Endodermal cell (in vitro differentiated cells): ENCODE data around the gene AGPAT3. TPM values are rescaled to one million over a fixed set of nuclear protein-coding genes. Genes with fewer than 3 reads are reported as not detected.

Source experiments
- DNase-seq: peaks from one replicate; pipeline ENCODE4 v3.0.0-alpha.2; 2017
- H3K27ac ChIP-seq: 2 replicates; pipeline ENCODE4 v1.5.1; 2013; ENCODE audit warnings: mild to moderate bottlenecking, low read depth, low read length, moderate library complexity
- H3K27me3 ChIP-seq: 2 replicates; pipeline ENCODE4 v1.6.1; 2013; ENCODE audit warnings: mild to moderate bottlenecking, low read length, moderate library complexity; ENCODE audit not compliant: insufficient read depth, control insufficient read depth, poor library complexity, severe bottlenecking
- H3K36me3 ChIP-seq: 2 replicates; pipeline ENCODE4 v1.7.0; 2013; ENCODE audit warnings: mild to moderate bottlenecking, low read length, moderate library complexity; ENCODE audit not compliant: control insufficient read depth, insufficient read depth
- H3K4me1 ChIP-seq: one replicate; pipeline ENCODE4 v1.7.0; 2013; ENCODE audit warnings: low read length; ENCODE audit not compliant: control insufficient read depth, insufficient read depth
- H3K4me3 ChIP-seq: 2 replicates; pipeline ENCODE4 v1.5.1; 2013; ENCODE audit warnings: mild to moderate bottlenecking, low read length, moderate library complexity
- H3K9ac ChIP-seq: 2 replicates; pipeline ENCODE4 v1.6.1; 2013; ENCODE audit warnings: mild to moderate bottlenecking, low read length, moderate library complexity; ENCODE audit not compliant: poor library complexity, severe bottlenecking; ENCODE audit errors: extremely low read depth
- H3K9me3 ChIP-seq: 2 replicates; pipeline ENCODE4 v1.6.1; 2013; ENCODE audit warnings: mild to moderate bottlenecking, low read length, moderate library complexity; ENCODE audit not compliant: control insufficient read depth
- H3K27ac Mint-ChIP-seq: 2 replicates; pipeline ENCODE4 v1.8.0; 2020; ENCODE audit warnings: mixed read lengths
- H3K27me3 Mint-ChIP-seq: 2 replicates; pipeline ENCODE4 v1.8.0; 2021; ENCODE audit warnings: mild to moderate bottlenecking, mixed read lengths; ENCODE audit not compliant: insufficient read depth
- H3K36me3 Mint-ChIP-seq: 2 replicates; pipeline ENCODE4 v1.8.0; 2020; ENCODE audit warnings: low read depth, mixed read lengths
- H3K4me1 Mint-ChIP-seq: 2 replicates; pipeline ENCODE4 v1.8.0; 2020; ENCODE audit warnings: mixed read lengths
- H3K4me3 Mint-ChIP-seq: 2 replicates; pipeline ENCODE4 v1.8.0; 2020; ENCODE audit warnings: mild to moderate bottlenecking, moderate library complexity, mixed read lengths
- H3K9me3 Mint-ChIP-seq: 2 replicates; pipeline ENCODE4 v1.8.0; 2020; ENCODE audit warnings: mild to moderate bottlenecking, mixed read lengths
- CTCF ChIP-seq: fragments of 200-600 bp; sonication (generic); conservative IDR thresholded peaks from 2 replicates; pipeline ENCODE4 v1.5.0; 2021; ENCODE audit warnings: antibody characterized with exemption, mild to moderate bottlenecking
- WGBS, 2 experiments: methylation state at CpG; one replicate each; pipeline versions ENCODE4 v1.1.5 to v1.1.7; 2013; ENCODE audit warnings: missing lambda C conversion rate in 2 of 2, mixed read lengths in 1 of 2; ENCODE audit not compliant: insufficient coverage in 1 of 2, insufficient read length in 1 of 2; 5-methylcytosine and 5-hydroxymethylcytosine counted together
- total RNA-seq, 2 donors: library from RNA; stranded (reverse); fragmentation: NEBNext Ultra II Directional in 1 of 2; extraction: Animal tissue kit (Norgen Biotek cat#: 25700) in 1 of 2; gene quantifications; 2 replicates in 1 of 2; 3 replicates in 1 of 2; pipeline ENCODE4 v1.2.1, GENCODE V29; 2021

The AGPAT3 gene
- total RNA-seq, 2 donors from 2014 or later: 44.0 to 74.4 TPM

GRCh38 chr21:43949499-43950208, 84.6 kb downstream of the AGPAT3 start:
- Histone ChIP-seq H3K4me3 (no peak overlapping the region), H3K4me1 (no peaks in the 10 kb centered on the region), H3K9ac (no peak overlapping the region), H3K9me3 (peaks cover 16% of the 10 kb centered on the region), H3K27me3 (no peaks in the 10 kb centered on the region), H3K36me3 (peaks cover 18% of the 10 kb centered on the region), H3K27ac (no peak overlapping the region)
- Mint-ChIP-seq H3K4me1 (peaks cover 6% of the 10 kb centered on the region), H3K27ac (peak overlapping the region; percentile 78), H3K4me3 (no peak overlapping the region), H3K36me3 (peaks cover 25% of the 10 kb centered on the region), H3K27me3 (no peaks in the 10 kb centered on the region), H3K9me3 (peaks cover 9% of the 10 kb centered on the region)
- no peak for DNase-seq
- peak; percentile 22 for TF ChIP-seq CTCF
- 94 to 97% methylated on average over 5 to 7 of the region's 7 CpGs for WGBS, 2 experiments

- H3K36me3 Mint-ChIP-seq: peaks cover 32% of the 10 kb centered on the region
- no peak for TF ChIP-seq CTCF
- H3K4me1 ChIP-seq: no peaks in the 10 kb centered on the region
- H3K27me3 ChIP-seq: no peaks in the 10 kb centered on the region
- peaks cover 9% of the 10 kb centered on the region for H3K9me3 Mint-ChIP-seq
- H3K36me3 ChIP-seq: peaks cover 18% of the 10 kb centered on the region
- 91 to 96% methylated on average over 16 to 19 of the region's 19 CpGs for WGBS, 2 experiments
- H3K4me3 Mint-ChIP-seq: no peak overlapping the region
- H3K9ac ChIP-seq: no peak overlapping the region
- H3K27ac ChIP-seq: no peak overlapping the region
- no peak for DNase-seq
- peaks cover 16% of the 10 kb centered on the region for H3K9me3 ChIP-seq
- no peaks in the 10 kb centered on the region for H3K27me3 Mint-ChIP-seq
- H3K27ac Mint-ChIP-seq: no peak overlapping the region
- peaks cover 6% of the 10 kb centered on the region for H3K4me1 Mint-ChIP-seq
- H3K4me3 ChIP-seq: no peak overlapping the region
Observed at GRCh38 chr21:43950481-43950880, 85.5 kb downstream of the AGPAT3 start.

GRCh38 chr21:43950936-43951335, 85.9 kb downstream of the AGPAT3 start:
- Histone ChIP-seq H3K4me3 (no peak overlapping the region), H3K27me3 (no peaks in the 10 kb centered on the region), H3K27ac (no peak overlapping the region), H3K4me1 (no peaks in the 10 kb centered on the region), H3K9ac (no peak overlapping the region), H3K9me3 (peaks cover 16% of the 10 kb centered on the region), H3K36me3 (peaks cover 18% of the 10 kb centered on the region)
- no peaks in the 10 kb centered on the region for H3K27me3 Mint-ChIP-seq
- peaks cover 32% of the 10 kb centered on the region for H3K36me3 Mint-ChIP-seq
- peaks cover 9% of the 10 kb centered on the region for H3K9me3 Mint-ChIP-seq
- no peak for DNase-seq
- no peak for TF ChIP-seq CTCF
- no peak overlapping the region for H3K27ac Mint-ChIP-seq
- H3K4me1 Mint-ChIP-seq: peaks cover 6% of the 10 kb centered on the region
- H3K4me3 Mint-ChIP-seq: no peak overlapping the region
- 95 to 96% methylated on average over 4 to 13 of the region's 13 CpGs for WGBS, 2 experiments
